Kasumi-1 (cell line): ENCODE results near the gene NOBOX.
"Not testable (repeated sequence)": the region's sequence is repeated elsewhere in the genome, so short reads cannot be mapped to it uniquely, and the experiment has no call there.

Source experiments
- DNase-seq, 2 experiments: peaks; one replicate each; lab custom pipeline; 2025; lab: John Stamatoyannopoulos, UW

The NOBOX gene

DNA sequence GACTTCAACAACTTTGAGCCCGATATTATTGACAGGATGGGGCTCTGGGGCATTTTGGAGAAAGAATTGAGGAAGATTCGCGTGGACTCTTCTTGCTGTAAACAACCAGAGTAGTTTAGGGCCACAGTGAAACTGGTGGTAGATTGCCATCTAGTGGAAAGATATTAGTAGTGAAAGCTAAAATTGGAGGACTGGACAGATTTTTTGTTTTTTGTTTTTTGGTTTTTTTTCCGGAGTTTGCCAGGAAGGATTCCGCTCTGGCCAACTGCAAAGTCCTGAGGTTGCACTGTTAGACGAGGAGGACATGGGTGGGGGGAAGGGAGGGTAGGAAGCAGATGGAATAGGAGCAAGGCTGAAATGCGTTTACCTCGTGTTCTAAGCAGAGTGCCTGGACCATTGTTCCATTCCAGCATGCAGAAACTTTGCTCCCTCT is 11.7 kb downstream of the NOBOX start:
- peak; percentile 68 to 80 for DNase-seq

DNA sequence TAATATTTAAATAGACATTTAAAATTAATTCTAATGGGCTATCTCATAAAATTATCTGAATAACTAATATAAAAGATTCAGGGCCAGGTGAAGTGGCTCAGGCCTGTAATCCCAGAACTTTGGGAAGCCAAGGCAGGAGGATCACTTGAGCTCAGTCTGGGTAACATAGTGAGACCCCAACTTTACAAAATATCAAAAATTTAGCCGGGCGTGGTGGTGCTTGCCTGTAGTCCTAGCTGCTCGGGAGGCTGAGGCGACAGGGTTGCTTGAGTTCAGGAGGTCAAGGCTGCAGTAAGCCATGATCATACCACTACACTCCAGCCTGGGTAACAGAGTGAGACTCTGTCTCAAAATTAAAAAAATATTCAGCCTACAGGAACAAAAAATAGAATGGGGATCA is 12.5 kb downstream of the NOBOX start:
- no peak for DNase-seq

DNA sequence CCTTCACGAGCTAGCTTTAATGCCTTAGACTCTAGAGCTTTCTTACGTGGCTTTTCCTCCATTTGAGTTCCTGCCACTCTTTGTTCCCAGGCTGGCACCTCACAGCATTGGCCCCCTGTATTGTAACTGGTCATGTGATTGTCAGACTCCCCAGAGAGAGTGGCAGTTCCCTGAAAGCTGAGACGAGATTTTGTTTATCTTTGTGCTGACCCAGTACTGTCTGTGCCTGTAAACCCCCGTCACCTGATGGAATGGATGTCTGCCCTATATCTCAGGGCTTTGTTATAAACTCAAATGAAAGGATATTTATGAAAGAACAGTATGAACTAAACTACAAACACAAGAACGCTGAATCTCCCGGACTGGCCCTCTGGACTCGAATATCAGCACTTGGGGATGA is 13.0 kb downstream of the NOBOX start:
- no peak for DNase-seq

DNA sequence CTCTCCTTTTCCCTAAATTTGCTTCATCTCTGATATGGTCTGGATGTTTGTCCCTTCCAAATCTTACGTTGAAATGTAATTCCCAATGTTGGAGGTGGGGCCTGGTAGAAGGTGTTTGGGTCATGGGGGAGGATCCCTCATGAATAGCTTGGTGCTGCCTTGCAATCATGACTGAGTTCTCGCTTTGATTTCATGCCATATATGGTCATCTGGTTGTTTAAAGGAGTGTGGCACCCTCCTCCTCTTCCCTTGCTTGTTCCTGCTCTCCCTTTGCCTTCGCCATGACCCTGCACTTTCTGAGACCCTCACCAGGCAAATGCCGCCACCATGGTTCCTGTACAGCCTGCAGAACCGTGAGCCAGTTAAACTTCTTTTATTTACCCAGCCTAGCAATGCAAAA is 14.5 kb downstream of the NOBOX start:
- DNase-seq, result no peak

DNA sequence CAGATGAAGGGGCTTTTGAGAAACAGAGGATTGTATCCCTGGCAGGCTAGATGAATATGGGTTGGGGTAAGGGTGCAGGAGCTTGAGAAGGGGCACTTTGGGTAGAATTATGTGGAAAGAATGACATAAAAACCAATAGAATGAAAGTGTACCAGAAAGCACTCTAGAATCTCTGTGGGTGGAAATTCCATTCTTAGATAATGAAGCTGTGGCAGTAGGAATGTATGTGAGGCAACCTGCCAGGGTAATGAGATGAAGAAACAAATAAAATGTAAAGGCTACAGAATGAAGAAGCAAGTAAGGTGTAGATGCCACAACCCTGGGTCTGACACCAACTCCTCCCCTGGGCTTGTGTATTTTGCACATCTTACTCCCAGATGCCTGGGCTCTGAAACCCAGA is 16.8 kb downstream of the NOBOX start:
- no peak for DNase-seq

DNA sequence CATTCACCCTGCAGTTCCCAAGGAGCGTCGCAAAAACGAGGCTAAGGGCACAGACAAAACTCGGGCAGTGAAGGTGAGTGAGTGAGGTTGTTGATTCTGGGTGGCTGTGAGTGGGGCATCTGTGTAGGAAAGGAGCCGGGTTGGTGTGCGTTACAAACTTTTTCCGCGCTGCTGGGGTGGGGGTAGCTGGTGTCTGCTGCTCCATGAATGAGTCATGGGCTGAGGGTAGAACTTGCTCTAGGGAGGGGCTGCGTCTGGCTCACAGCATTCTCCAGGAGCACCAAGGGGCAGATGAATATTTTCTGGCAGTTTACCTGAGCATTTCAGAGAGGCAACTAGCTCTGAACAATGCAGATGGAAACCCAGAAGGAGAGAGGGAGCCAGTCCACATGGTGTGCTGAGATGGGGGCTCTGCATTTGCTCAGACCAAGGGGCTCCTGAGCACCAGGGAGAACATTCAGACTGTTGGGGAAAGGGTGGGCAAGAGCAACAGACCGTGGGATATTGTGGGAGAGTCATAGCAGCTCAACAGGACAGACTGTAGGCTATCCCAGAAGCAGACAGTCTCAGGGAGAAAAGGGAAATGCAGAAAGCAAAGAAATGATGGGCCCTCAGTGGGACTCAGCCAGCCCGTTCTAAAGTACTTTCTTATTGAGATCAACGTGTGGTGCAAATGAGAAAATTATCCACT is 18.8 kb downstream of the NOBOX start:
- DNase-seq, result no peak

DNA sequence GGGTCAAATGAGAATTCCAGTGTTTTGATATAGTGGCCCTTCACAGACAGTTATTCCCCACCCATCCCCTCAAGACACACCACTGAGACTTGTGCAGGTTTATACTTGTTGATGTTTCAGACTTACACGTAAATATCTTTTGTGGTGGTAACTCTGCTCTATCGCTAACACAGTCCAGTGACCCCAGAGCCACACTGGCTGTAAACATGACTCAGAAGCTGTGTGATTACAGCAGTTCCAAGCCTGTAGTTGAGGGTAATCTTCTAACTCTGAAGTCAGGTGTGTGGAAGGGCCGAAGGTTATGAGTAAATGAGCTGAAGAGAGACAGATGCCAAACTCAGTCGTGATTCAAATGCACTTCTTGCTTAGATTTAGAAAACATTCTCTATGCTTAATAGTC is 19.4 kb downstream of the NOBOX start:
- DNase-seq, result no peak

DNA sequence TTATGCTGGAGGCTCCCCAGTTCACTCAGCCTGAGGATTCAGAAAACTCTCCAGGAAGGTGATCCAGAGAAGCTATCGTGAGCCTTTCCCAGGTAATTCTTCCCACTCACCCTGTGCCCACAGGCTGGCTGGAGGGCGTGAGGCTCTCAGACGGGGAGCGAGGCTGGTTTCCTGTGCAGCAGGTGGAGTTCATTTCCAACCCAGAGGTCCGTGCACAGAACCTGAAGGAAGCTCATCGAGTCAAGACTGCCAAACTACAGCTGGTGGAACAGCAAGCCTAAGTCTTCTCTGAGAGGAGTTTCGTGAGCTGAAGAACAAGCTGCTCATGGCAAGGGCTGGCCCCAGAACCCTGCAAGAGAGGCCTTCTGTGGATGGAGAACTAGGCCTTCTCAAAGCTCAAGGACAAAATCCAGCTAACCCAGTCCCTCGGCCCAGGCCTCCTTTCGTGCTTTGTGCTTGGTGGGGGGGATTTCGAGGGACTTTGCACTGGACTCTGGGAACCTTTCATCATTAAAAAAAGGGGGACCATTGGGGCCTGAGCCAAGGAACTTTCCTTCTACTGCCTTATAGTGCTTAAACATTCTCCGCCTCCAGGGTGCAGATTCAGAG is 23.6 kb downstream of the NOBOX start:
- DNase-seq, result no peak

DNA sequence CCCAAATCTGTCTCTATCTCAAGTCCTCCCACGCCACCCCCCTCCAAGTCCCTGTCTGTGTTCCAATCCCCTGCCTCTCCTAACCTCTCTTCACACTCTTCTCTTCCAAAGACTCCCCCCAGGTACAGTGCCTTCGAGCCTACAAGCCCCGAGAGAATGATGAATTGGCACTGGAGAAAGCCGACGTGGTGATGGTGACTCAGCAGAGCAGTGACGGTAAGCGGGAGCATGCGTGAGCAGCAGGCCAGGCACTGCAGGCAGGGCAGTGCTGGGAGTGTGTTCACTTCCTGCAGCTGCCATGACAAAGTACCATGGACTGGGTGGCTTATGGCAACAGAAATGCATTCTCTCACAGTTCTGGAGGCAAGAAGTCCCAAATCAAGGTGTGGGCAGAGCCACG is 24.8 kb downstream of the NOBOX start:
- DNase-seq, result no peak

DNA sequence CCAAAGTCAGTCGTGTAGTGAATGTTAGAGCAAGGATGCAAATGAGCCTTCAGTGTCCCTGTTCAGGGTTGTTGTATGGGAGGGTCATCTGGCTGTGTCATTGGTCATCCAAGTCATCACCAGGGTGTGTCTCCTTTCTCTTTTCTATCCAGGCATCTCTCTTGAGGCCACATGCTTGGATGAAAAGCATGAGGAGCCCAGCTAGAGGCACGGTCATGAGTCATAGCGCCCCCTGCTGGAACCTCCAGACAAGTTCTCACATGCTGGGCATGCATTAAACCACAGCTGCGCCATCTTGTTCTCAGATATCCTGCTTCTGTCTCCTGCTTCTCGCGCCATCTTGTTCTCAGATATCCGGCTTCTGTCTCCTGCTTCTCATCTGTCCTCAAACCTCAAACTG is 34.3 kb downstream of the NOBOX start:
- DNase-seq, result not testable (repeated sequence)

DNA sequence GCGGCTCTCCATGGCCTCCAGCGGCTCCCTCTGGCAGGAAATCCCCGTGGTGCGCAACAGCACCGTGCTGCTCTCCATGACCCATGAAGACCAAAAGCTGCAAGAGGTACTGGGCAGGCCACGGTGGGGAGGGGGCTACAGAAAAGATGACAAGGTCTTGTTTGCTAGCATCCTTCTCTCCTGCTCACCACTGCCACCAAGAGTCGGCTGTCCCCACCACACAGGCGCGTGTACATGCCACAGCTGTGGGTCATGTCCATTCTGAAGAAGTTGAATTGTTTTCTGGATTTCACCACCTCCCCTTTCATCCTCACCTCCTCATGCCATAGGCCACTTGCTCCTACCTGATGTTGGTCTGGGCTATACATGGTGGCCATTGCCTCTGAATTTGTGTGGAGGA is 36.2 kb downstream of the NOBOX start:
- DNase-seq, result not testable (repeated sequence)

DNA sequence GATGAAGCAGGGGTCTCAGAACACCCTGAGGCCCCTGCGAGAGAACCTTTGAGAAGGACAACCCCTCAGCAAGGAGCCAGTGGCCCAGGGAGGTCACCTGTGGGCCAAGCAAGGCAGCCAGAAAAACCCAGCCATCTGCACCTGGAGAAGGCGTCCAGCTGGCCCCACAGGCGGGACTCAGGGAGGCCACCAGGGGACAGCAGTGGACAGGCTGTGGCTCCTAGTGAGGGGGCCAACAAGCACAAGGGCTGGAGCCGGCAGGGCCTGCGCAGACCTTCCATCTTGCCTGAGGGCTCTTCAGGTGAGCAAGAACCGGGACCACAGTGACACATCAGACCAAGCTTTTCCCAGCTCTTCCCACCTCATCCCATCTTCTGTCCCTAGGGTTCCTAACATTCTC is 38.0 kb downstream of the NOBOX start:
- DNase-seq, result not testable (repeated sequence)

DNA sequence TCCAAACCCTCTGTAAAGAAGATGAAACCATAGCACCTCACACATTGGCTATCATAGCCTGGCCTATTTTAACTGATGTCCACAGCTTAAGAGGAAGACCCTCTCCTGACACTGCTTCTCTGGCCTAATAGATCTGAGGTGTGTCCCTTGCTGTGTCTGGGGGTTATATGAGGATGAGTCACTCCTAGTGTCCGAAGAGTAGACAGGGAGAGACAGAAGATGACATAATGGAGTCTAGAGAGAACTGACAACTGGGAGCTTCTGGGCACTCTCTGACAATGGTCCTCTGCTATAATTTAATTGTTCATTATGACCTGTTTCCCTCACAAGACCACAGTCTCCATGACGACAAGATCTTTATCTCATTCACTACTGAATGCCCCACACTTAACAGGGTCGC is 41.4 kb downstream of the NOBOX start:
- not testable (repeated sequence) for DNase-seq

DNA sequence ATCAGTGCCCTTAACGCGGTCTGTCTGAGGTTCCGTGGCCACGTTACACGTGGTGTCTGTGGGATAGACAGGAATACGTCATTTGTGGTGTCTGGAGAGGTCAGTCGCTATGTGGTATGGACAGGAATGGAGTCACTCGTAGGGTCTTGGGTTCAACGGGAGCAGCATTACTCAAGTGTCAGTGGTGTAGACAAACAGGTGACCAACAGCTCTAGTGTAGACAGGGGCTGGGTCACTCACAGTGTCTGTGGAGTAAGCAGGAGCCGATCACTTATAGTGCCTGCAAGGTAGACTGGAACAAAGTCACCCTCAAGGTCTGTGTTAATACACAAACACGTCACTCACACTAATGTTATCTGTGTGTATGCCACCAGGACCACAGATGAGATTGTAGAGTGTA is 46.6 kb downstream of the NOBOX start:
- not testable (repeated sequence) for DNase-seq

DNA sequence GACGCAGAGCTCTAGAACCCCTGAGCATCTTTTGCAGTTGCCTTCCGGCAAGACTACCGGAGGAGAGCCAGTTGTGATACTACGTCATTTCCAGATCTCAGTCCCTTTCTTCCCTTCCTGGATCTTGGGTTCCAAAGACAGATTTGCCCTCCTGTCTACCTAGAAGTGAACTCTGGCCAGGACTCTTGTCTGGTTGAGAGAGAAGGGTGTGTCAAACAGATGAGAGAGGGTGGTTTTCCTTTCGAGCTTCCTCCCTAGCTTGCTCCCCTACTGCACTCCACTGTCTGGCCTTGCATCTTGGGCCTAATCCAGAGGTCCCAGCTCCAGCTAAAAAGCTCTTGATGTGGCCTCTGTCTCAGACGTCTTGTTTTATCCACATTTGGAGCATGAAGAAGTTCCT is 47.3 kb downstream of the NOBOX start:
- not testable (repeated sequence) for DNase-seq

DNA sequence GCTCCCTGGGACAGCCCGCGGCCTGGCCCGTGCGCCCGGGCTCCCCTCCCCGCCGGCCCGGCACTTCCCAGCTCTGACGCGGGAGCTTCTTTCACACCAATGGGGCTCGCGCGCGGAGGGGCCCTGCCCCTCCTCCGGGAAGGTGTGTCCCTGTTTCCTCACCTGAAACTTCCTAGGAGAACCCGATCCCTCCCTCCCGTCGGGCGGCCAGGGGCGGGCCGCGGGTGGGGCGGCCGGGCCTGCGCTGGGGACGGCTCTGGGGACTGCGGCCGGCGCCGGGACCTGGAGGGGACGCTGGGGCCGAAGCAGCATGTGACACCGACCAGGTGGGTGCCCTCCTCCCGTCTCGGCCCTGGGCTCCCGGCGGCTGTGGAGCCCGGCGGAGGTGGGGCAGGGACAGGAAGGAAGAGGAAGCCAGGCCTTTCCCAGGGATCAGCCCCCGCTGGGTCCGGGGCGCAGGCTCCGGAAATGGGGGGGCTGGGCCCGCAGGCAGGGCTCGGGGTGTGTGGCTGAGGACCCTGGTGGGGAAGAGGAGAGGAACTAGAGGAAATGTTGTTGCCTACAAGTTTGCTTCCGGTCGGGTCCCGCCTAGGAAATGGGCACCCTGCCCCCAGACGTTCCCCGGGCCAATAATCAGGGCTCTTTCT is 48.2 kb downstream of the NOBOX start, which contains the start of gene ARHGEF5:
Gene ARHGEF5 (plus strand): TSS at position 227 of the 647 bp plus-strand sequence. CDS start 7,268 bp downstream, outside the sequence.
- DNase-seq, result not testable (repeated sequence)

DNA sequence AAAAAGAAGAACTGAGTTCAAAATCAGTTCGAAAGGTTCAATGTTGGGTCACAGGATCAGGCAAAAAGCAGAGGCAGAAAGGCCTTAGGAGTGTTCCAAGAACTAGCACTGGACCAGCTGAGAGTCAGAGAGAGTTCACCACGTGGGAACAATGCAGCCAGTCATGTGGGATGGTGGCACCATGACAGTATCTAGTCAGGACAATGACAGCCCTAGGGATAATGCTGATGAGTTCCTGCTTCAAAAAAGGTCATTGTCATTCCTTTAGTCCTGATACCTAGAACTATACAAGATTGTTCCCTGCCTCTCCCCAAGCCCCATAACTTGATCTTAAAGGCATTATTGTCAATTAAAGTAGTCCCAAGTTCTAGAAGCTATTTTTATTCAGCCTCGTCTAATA is 51.8 kb downstream of the NOBOX start:
- not testable (repeated sequence) for DNase-seq

DNA sequence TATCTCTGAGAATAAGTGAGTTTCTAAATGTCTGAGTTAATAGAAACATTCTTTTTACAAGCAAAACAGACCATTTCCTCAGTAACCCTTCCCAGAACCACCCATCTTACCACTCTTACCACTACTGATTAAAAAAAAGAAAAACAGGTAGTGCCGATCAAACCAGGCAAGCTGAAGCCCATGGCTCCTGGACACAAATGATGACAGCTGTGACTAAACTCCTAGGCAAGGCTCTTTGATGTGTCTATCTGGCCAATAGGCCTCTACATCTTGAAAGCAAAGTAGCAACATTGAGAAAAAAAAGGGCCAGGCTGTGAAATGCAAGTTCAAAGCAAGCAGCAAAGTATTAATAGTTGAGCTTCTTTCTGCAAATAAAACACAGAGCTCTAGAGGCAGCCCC is 54.9 kb downstream of the NOBOX start:
- DNase-seq, result not testable (repeated sequence)
